GM23338 (cell line): ENCODE results near the gene SCFD2. TPM values are rescaled to one million over a fixed set of nuclear protein-coding genes. Genes with fewer than 3 reads are reported as not detected.

Experiments used
- ATAC-seq: fragments of 200-7000 bp; cut with Tn5 transposase; 3 replicates; pipeline ENCODE4 v1.9.1; 2020
- DNase-seq: peaks from one replicate; pipeline ENCODE4 v3.0.0-alpha.2; 2015; ENCODE audit warnings: low spot score
- H2AFZ ChIP-seq: fragments of 200-600 bp; sonication (generic); 2 replicates; pipeline ENCODE4 v1.8.0; 2016; ENCODE audit warnings: antibody characterized with exemption, mild to moderate bottlenecking, moderate library complexity
- H3F3A ChIP-seq: fragments of 200-600 bp; sonication (generic); replicated peaks from 2 replicates; pipeline ENCODE4 v1.8.0; 2017; ENCODE audit warnings: antibody characterized with exemption, mixed run types, low read depth
- H3K27ac ChIP-seq: fragments of 200-600 bp; sonication (generic); 2 replicates; pipeline ENCODE4 v1.6.1; 2016; ENCODE audit warnings: low read depth
- H3K27me3 ChIP-seq: fragments of 200-600 bp; sonication (generic); 2 replicates; pipeline ENCODE4 v1.8.0; 2016; ENCODE audit warnings: mild to moderate bottlenecking, mixed run types, moderate library complexity; ENCODE audit not compliant: insufficient read depth
- H3K36me3 ChIP-seq: fragments of 200-600 bp; sonication (generic); 2 replicates; pipeline ENCODE4 v1.8.0; 2016; ENCODE audit warnings: mild to moderate bottlenecking; ENCODE audit not compliant: insufficient read depth
- H3K4me1 ChIP-seq: fragments of 200-600 bp; sonication (generic); 2 replicates; pipeline ENCODE4 v1.8.0; 2016; ENCODE audit warnings: mild to moderate bottlenecking, moderate library complexity; ENCODE audit not compliant: insufficient read depth
- H3K4me2 ChIP-seq: fragments of 200-600 bp; sonication (generic); 2 replicates; pipeline ENCODE4 v1.7.1; 2017; ENCODE audit warnings: mixed run types
- H3K4me3 ChIP-seq: fragments of 200-600 bp; sonication (generic); 2 replicates; pipeline ENCODE4 v1.6.1; 2016; ENCODE audit warnings: mixed run types
- H3K79me2 ChIP-seq: fragments of 200-600 bp; sonication (generic); replicated peaks from 2 replicates; pipeline ENCODE4 v1.8.0; 2017; ENCODE audit warnings: mild to moderate bottlenecking; ENCODE audit not compliant: insufficient read depth
- H3K9me2 ChIP-seq: fragments of 200-600 bp; sonication (generic); 2 replicates; pipeline ENCODE4 v1.8.0; 2017; ENCODE audit not compliant: insufficient read depth
- H4K20me1 ChIP-seq: fragments of 200-600 bp; sonication (generic); replicated peaks from 2 replicates; pipeline ENCODE4 v1.8.0; 2017; ENCODE audit warnings: mild to moderate bottlenecking; ENCODE audit not compliant: insufficient read depth
- H3K27ac Mint-ChIP-seq: 2 replicates; pipeline ENCODE4 v1.8.0; 2020; ENCODE audit warnings: inconsistent platforms, mild to moderate bottlenecking, moderate library complexity, mixed read lengths
- H3K27me3 Mint-ChIP-seq: 3 replicates; pipeline ENCODE4 v1.8.0; 2022; ENCODE audit warnings: low read depth, mild to moderate bottlenecking, moderate library complexity, mixed read lengths, inconsistent platforms; ENCODE audit not compliant: insufficient read depth, poor library complexity
- H3K36me3 Mint-ChIP-seq: 3 replicates; pipeline ENCODE4 v1.8.0; 2021; ENCODE audit warnings: low read depth, mild to moderate bottlenecking, inconsistent platforms, moderate library complexity, mixed read lengths
- H3K4me1 Mint-ChIP-seq: 3 replicates; pipeline ENCODE4 v1.8.0; 2020; ENCODE audit warnings: mild to moderate bottlenecking, inconsistent platforms, mixed read lengths
- H3K4me3 Mint-ChIP-seq: 3 replicates; pipeline ENCODE4 v1.8.0; 2021; ENCODE audit warnings: moderate library complexity, mild to moderate bottlenecking, inconsistent platforms, mixed read lengths
- H3K9me3 Mint-ChIP-seq: 3 replicates; pipeline ENCODE4 v1.8.0; 2020; ENCODE audit warnings: moderate library complexity, mild to moderate bottlenecking, inconsistent platforms, mixed read lengths
- CREB1 ChIP-seq: fragments of 250-450 bp; sonication (Bioruptor Pico); IDR thresholded peaks from 2 replicates; pipeline ENCODE4 v1.5.0; 2020; ENCODE audit warnings: low read depth, mild to moderate bottlenecking, moderate library complexity
- EZH2 ChIP-seq: fragments of 200-600 bp; sonication (generic); IDR thresholded peaks from one replicate; pipeline ENCODE4 v1.8.0; 2017; ENCODE audit warnings: antibody characterized with exemption, mild to moderate bottlenecking, low read depth; ENCODE audit not compliant: unreplicated experiment
- JUNB ChIP-seq: IDR thresholded peaks from one replicate; pipeline ENCODE4 v1.6.1; 2016; ENCODE audit warnings: antibody characterized with exemption; ENCODE audit not compliant: unreplicated experiment
- NANOG ChIP-seq: IDR thresholded peaks from 2 replicates; pipeline ENCODE4 v1.6.1; 2016; ENCODE audit warnings: antibody characterized with exemption, borderline replicate concordance
- POLR2AphosphoS5 ChIP-seq: IDR thresholded peaks from 2 replicates; pipeline ENCODE4 v1.6.1; 2016; ENCODE audit warnings: antibody characterized with exemption, low read depth
- STAT1 ChIP-seq: IDR thresholded peaks from one replicate; pipeline ENCODE4 v1.6.1; 2016; ENCODE audit warnings: antibody characterized with exemption; ENCODE audit not compliant: unreplicated experiment
- ZNF331 ChIP-seq: fragments of 250-450 bp; sonication (Bioruptor Pico); IDR thresholded peaks from 2 replicates; pipeline ENCODE4 v1.5.0; 2020; ENCODE audit warnings: low read depth, mild to moderate bottlenecking, moderate library complexity
- ZNF462 ChIP-seq: fragments of 250-450 bp; sonication (Bioruptor Pico); IDR thresholded peaks from 2 replicates; pipeline ENCODE4 v1.5.0; 2020; ENCODE audit warnings: mild to moderate bottlenecking, moderate library complexity
- polyA plus RNA-seq: library from polyadenylated mRNA; unstranded; fragments of >200 nt; fragmentation: Nextera tagmentation; extraction: Ambion mirVana; gene quantifications from 2 replicates; pipeline ENCODE4 v1.2.1, GENCODE V29; 2016
- total RNA-seq: library from RNA; depleted of rRNA; stranded (reverse); fragments of >200 nt; shearing (Covaris generic); gene quantifications from 2 replicates; pipeline ENCODE4 v1.2.3, GENCODE V29; 2014
- TF ChIP-seq, protein P1 (sequence below): IDR thresholded peaks from 2 replicates; pipeline ENCODE4 v1.6.1; 2016; ENCODE audit warnings: antibody characterized with exemption
- TF ChIP-seq, protein P2 (sequence below): IDR thresholded peaks from one replicate; pipeline ENCODE4 v1.6.1; 2018; ENCODE audit warnings: antibody characterized with exemption; ENCODE audit not compliant: unreplicated experiment

The SCFD2 gene
- total and polyA plus RNA-seq, 2 experiments from 2014 or later: 5.7 to 17.5 TPM

GRCh38 chr4:53193111-53193510 is 172.8 kb downstream of the SCFD2 start:
- H3K4me1 Mint-ChIP-seq: no peaks in the 10 kb centered on the region
- Histone ChIP-seq H3K4me2 (no peak overlapping the region), H3K36me3 (no peaks in the 10 kb centered on the region), H3K9me2 (no peaks in the 10 kb centered on the region), H2AFZ (no peak overlapping the region), H3F3A (no peaks in the 10 kb centered on the region), H3K27me3 (no peaks in the 10 kb centered on the region), H3K79me2 (no peaks in the 10 kb centered on the region), H3K4me3 (no peak overlapping the region), H3K27ac (no peak overlapping the region), H3K4me1 (no peaks in the 10 kb centered on the region), H4K20me1 (no peaks in the 10 kb centered on the region)
- TF ChIP-seq, protein P1, sequence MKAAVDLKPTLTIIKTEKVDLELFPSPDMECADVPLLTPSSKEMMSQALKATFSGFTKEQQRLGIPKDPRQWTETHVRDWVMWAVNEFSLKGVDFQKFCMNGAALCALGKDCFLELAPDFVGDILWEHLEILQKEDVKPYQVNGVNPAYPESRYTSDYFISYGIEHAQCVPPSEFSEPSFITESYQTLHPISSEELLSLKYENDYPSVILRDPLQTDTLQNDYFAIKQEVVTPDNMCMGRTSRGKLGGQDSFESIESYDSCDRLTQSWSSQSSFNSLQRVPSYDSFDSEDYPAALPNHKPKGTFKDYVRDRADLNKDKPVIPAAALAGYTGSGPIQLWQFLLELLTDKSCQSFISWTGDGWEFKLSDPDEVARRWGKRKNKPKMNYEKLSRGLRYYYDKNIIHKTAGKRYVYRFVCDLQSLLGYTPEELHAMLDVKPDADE: no peak
- TF ChIP-seq ZNF331 (CRISPR knock-in tag): no peak
- no peak for TF ChIP-seq NANOG
- TF ChIP-seq ZNF462: no peak
- TF ChIP-seq POLR2AphosphoS5: no peak
- no peaks in the 10 kb centered on the region for H3K9me3 Mint-ChIP-seq
- ATAC-seq (no peak), DNase-seq (no peak)
- H3K36me3 Mint-ChIP-seq: no peaks in the 10 kb centered on the region
- H3K4me3 Mint-ChIP-seq: no peak overlapping the region
- peaks cover 3% of the 10 kb centered on the region for H3K27me3 Mint-ChIP-seq
- H3K27ac Mint-ChIP-seq: no peak overlapping the region

DNA sequence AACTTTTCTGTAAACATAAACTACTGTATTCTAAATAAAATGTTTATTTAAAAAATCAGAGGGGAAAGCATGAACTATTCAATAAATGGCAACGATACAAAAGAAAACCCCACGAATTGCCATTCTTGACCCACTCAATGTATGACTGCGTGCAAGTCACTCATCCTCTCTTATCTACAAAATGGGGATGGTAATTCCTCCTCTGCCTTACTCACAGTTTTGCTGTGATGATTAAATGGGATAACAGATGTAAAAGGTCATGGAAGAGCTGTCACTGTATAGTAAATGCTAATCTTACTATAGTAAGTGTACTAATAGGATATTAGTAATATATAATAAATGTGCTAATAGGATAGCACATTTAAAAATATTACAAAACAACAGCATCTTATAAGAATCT is 173.4 kb downstream of the SCFD2 start:
- no peaks in the 10 kb centered on the region for H4K20me1 ChIP-seq
- DNase-seq (no peak), ATAC-seq (no peak)
- H3K9me2 ChIP-seq: no peaks in the 10 kb centered on the region
- Mint-ChIP-seq H3K27me3 (peaks cover 3% of the 10 kb centered on the region), H3K4me1 (no peaks in the 10 kb centered on the region), H3K36me3 (no peaks in the 10 kb centered on the region), H3K9me3 (no peaks in the 10 kb centered on the region), H3K27ac (no peak overlapping the region), H3K4me3 (no peak overlapping the region)
- H2AFZ ChIP-seq: no peak overlapping the region
- H3K4me2 ChIP-seq: no peak overlapping the region
- no peak overlapping the region for H3K4me3 ChIP-seq
- TF ChIP-seq POLR2AphosphoS5 (no peak), ZNF331 (CRISPR knock-in tag) (no peak), EZH2 (no peak), STAT1 (no peak), JUNB (no peak), CREB1 (CRISPR knock-in tag) (no peak)
- TF ChIP-seq, protein P1: no peak
- TF ChIP-seq, protein P2, sequence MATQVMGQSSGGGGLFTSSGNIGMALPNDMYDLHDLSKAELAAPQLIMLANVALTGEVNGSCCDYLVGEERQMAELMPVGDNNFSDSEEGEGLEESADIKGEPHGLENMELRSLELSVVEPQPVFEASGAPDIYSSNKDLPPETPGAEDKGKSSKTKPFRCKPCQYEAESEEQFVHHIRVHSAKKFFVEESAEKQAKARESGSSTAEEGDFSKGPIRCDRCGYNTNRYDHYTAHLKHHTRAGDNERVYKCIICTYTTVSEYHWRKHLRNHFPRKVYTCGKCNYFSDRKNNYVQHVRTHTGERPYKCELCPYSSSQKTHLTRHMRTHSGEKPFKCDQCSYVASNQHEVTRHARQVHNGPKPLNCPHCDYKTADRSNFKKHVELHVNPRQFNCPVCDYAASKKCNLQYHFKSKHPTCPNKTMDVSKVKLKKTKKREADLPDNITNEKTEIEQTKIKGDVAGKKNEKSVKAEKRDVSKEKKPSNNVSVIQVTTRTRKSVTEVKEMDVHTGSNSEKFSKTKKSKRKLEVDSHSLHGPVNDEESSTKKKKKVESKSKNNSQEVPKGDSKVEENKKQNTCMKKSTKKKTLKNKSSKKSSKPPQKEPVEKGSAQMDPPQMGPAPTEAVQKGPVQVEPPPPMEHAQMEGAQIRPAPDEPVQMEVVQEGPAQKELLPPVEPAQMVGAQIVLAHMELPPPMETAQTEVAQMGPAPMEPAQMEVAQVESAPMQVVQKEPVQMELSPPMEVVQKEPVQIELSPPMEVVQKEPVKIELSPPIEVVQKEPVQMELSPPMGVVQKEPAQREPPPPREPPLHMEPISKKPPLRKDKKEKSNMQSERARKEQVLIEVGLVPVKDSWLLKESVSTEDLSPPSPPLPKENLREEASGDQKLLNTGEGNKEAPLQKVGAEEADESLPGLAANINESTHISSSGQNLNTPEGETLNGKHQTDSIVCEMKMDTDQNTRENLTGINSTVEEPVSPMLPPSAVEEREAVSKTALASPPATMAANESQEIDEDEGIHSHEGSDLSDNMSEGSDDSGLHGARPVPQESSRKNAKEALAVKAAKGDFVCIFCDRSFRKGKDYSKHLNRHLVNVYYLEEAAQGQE: no peak
- no peaks in the 10 kb centered on the region for H3K36me3 ChIP-seq
- no peaks in the 10 kb centered on the region for H3K79me2 ChIP-seq
- H3K27ac ChIP-seq: no peak overlapping the region
- no peaks in the 10 kb centered on the region for H3F3A ChIP-seq
- no peaks in the 10 kb centered on the region for H3K27me3 ChIP-seq
- no peaks in the 10 kb centered on the region for H3K4me1 ChIP-seq
